Activated CD4-positive, alpha-beta T cell treated with anti-CD3 and anti-CD28 coated beads for 48 hours (primary cell): ENCODE measurements around the gene ITGB2.

Source experiments
- DNase-seq: peaks from one replicate; pipeline ENCODE4 v3.0.0-alpha.2; 2020

ITGB2 gene

GRCh38 chr21:44842721-44843445 lies 77.8 kb downstream of the ITGB2 start:
- no peak for DNase-seq

DNA sequence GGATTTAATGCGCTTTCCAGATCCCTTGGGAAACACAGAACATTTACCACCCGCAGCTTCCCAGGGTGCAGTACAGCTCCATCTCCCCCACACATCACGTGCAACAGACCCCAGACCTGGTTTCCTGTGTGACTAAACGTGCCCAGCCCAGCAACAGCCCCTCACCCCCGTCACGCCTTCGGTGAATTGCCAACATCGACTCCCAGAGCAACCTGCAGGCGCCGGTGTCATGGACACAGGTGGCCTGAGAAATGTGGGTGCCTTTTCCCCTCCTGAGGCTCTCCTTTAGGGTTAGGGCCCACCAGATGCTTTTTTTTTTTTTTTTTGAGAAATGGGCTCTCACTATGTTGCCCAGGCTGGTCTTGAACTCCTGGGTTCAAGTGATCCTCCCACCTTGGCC lies 78.6 kb downstream of the ITGB2 start:
- no peak for DNase-seq

- DNase-seq, result no peak
Measured at GRCh38 chr21:44840771-44841170, 79.9 kb downstream of the ITGB2 start.

DNA sequence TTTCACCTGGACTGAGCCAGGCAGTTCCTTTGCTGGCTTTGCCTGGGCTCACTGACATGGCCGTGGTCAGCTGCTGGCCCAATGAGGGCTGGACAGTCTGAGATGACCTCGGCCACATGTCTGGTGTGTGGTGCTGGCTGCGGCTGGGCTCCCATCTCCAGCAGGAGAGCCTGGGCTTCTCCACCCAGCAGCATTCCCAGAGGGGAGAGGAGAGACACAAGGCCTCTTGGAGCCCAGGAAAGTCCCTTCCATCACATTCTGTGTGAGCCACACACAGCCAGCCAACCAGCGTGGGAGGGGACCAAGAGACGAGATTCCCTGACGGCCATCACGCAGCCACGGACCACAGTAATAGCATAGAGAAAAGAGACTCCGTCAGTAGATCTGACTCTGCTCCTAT lies 81.7 kb downstream of the ITGB2 start:
- no peak for DNase-seq

GRCh38 chr21:44838039-44838895 lies 82.4 kb downstream of the ITGB2 start:
- no peak for DNase-seq

GRCh38 chr21:44837537-44837936 lies 83.2 kb downstream of the ITGB2 start:
- DNase-seq, result no peak

GRCh38 chr21:44836666-44837471 lies 83.8 kb downstream of the ITGB2 start:
- no peak for DNase-seq

GRCh38 chr21:44836349-44836665 lies 84.4 kb downstream of the ITGB2 start:
- no peak for DNase-seq
